ENCODE results near the gene TPGS2.

Gene TPGS2

GRCh38 chr18:36831139-36831538, 2.3 kb upstream of the TPGS2 start:
- Histone ChIP-seq H4K8ac (ENCODE audit: low read depth, low read length) (no peak overlapping the region), H3K4me3 (ENCODE audit: low read depth, low read length) (no peak overlapping the region), H3K36me3 (ENCODE audit: control insufficient read depth in 1 of 2, insufficient read depth in 2 of 2, low read length in 2 of 2) (no peaks in the 10 kb centered on the region), H3K4ac (ENCODE audit: low read depth, low read length) (no peak overlapping the region), H3K79me2 (ENCODE audit: control insufficient read depth, insufficient read depth, low read length, poor library complexity) (peaks cover 7% of the 10 kb centered on the region), H2AFZ (ENCODE audit: insufficient read depth, low read length, poor library complexity) (no peak overlapping the region), H3K4me1 (ENCODE audit: control insufficient read depth in 1 of 2, insufficient read depth in 2 of 2, low read length in 2 of 2) (peaks cover 5% of the 10 kb centered on the region in 2 experiments), H4K91ac (ENCODE audit: low read depth, low read length) (no peak overlapping the region), H3K9ac (ENCODE audit: low read length) (no peak overlapping the region), H3K79me1 (ENCODE audit: low read length) (peaks cover 8% of the 10 kb centered on the region), H3K18ac (ENCODE audit: low read length) (no peak overlapping the region), H3K9me3 (ENCODE audit: insufficient read depth, low read depth, low read length) (no peaks in the 10 kb centered on the region), H3K23ac (ENCODE audit: low read length) (no peak overlapping the region), H3K27me3 (ENCODE audit: insufficient read depth, low read length) (no peaks in the 10 kb centered on the region), H2BK5ac (ENCODE audit: low read depth, low read length, poor library complexity) (no peak overlapping the region), H3K4me2 (ENCODE audit: low read length) (no peak overlapping the region), H3K27ac (ENCODE audit: low read depth, low read length) (no peak overlapping the region), H4K12ac (ENCODE audit: low read depth, low read length) (no peak overlapping the region), H2BK12ac (ENCODE audit: low read length) (no peak overlapping the region), H3K14ac (ENCODE audit: low read length) (no peak overlapping the region), H2AK5ac (ENCODE audit: low read length) (no peak overlapping the region), H2BK120ac (ENCODE audit: insufficient read depth, low read length, poor library complexity) (no peak overlapping the region)
- no CpG with 5 or more reads among the region's 1 CpG for WGBS (ENCODE audit: extremely low coverage, insufficient coverage, insufficient read length)
- DNase-seq: no peak

GRCh38 chr18:36830158-36830495, 1.3 kb upstream of the TPGS2 start:
- no peak overlapping the region for H2BK5ac ChIP-seq (ENCODE audit: low read depth, low read length, poor library complexity)
- no CpG with 5 or more reads among the region's 1 CpG for WGBS (ENCODE audit: extremely low coverage, insufficient coverage, insufficient read length)
- H2AFZ ChIP-seq (ENCODE audit: insufficient read depth, low read length, poor library complexity): no peak overlapping the region

GRCh38 chr18:36829362-36830157, 758 bp upstream of the TPGS2 start:
- H3K4ac ChIP-seq (ENCODE audit: low read depth, low read length): peak overlapping the region; percentile 2
- H3K4me3 ChIP-seq (ENCODE audit: low read depth, low read length): peak overlapping the region; percentile 100
- H2BK120ac ChIP-seq (ENCODE audit: insufficient read depth, low read length, poor library complexity): peak overlapping the region; percentile 52
- H2BK12ac ChIP-seq (ENCODE audit: low read length): no peak overlapping the region
- peak in 1 of 2 donors; percentile 55 for DNase-seq
- H3K9me3 ChIP-seq (ENCODE audit: insufficient read depth, low read depth, low read length): no peaks in the 10 kb centered on the region
- H4K8ac ChIP-seq (ENCODE audit: low read depth, low read length): peak overlapping the region; percentile 35
- H2AK5ac ChIP-seq (ENCODE audit: low read length): no peak overlapping the region
- H3K79me1 ChIP-seq (ENCODE audit: low read length): peaks cover 8% of the 10 kb centered on the region
- H3K4me2 ChIP-seq (ENCODE audit: low read length): peak overlapping the region; percentile 70
- H3K4me1 ChIP-seq (ENCODE audit: control insufficient read depth in 1 of 2, insufficient read depth in 2 of 2, low read length in 2 of 2): peaks cover 5% of the 10 kb centered on the region in 2 experiments
- H2BK5ac ChIP-seq (ENCODE audit: low read depth, low read length, poor library complexity): peak overlapping the region; percentile 22
- H3K27ac ChIP-seq (ENCODE audit: low read depth, low read length): peak overlapping the region; percentile 7
- H2AFZ ChIP-seq (ENCODE audit: insufficient read depth, low read length, poor library complexity): peak overlapping the region; percentile 89
- peak overlapping the region; percentile 10 for H3K9ac ChIP-seq (ENCODE audit: low read length)
- no peaks in the 10 kb centered on the region for H3K27me3 ChIP-seq (ENCODE audit: insufficient read depth, low read length)
- peak overlapping the region; percentile 15 for H3K14ac ChIP-seq (ENCODE audit: low read length)
- no peak overlapping the region for H3K23ac ChIP-seq (ENCODE audit: low read length)
- no CpG with 5 or more reads among the region's 17 CpGs for WGBS (ENCODE audit: extremely low coverage, insufficient coverage, insufficient read length)
- H4K91ac ChIP-seq (ENCODE audit: low read depth, low read length): peak overlapping the region; percentile 58
- H3K36me3 ChIP-seq (ENCODE audit: control insufficient read depth in 1 of 2, insufficient read depth in 2 of 2, low read length in 2 of 2): no peaks in the 10 kb centered on the region
- peak overlapping the region; percentile 5 for H3K18ac ChIP-seq (ENCODE audit: low read length)
- H3K79me2 ChIP-seq (ENCODE audit: control insufficient read depth, insufficient read depth, low read length, poor library complexity): peaks cover 7% of the 10 kb centered on the region
- peak overlapping the region; percentile 65 for H4K12ac ChIP-seq (ENCODE audit: low read depth, low read length)

More at GRCh38 chr18:36830158-36830495, 1.3 kb upstream of the TPGS2 start:
- Histone ChIP-seq H2BK12ac (ENCODE audit: low read length) (no peak overlapping the region), H3K79me1 (ENCODE audit: low read length) (peaks cover 8% of the 10 kb centered on the region), H2BK120ac (ENCODE audit: insufficient read depth, low read length, poor library complexity) (no peak overlapping the region), H3K4me3 (ENCODE audit: low read depth, low read length) (no peak overlapping the region), H3K23ac (ENCODE audit: low read length) (no peak overlapping the region), H3K9ac (ENCODE audit: low read length) (no peak overlapping the region), H2AK5ac (ENCODE audit: low read length) (no peak overlapping the region), H4K8ac (ENCODE audit: low read depth, low read length) (no peak overlapping the region), H3K36me3 (ENCODE audit: control insufficient read depth in 1 of 2, insufficient read depth in 2 of 2, low read length in 2 of 2) (no peaks in the 10 kb centered on the region), H3K4me2 (ENCODE audit: low read length) (no peak overlapping the region), H3K79me2 (ENCODE audit: control insufficient read depth, insufficient read depth, low read length, poor library complexity) (peaks cover 7% of the 10 kb centered on the region), H3K18ac (ENCODE audit: low read length) (no peak overlapping the region), H3K14ac (ENCODE audit: low read length) (no peak overlapping the region), H4K12ac (ENCODE audit: low read depth, low read length) (no peak overlapping the region), H3K27me3 (ENCODE audit: insufficient read depth, low read length) (no peaks in the 10 kb centered on the region), H3K4me1 (ENCODE audit: control insufficient read depth in 1 of 2, insufficient read depth in 2 of 2, low read length in 2 of 2) (peaks cover 5% of the 10 kb centered on the region in 2 experiments), H4K91ac (ENCODE audit: low read depth, low read length) (no peak overlapping the region), H3K27ac (ENCODE audit: low read depth, low read length) (no peak overlapping the region), H3K9me3 (ENCODE audit: insufficient read depth, low read depth, low read length) (no peaks in the 10 kb centered on the region), H3K4ac (ENCODE audit: low read depth, low read length) (no peak overlapping the region)
- DNase-seq: no peak

GRCh38 chr18:36828157-36828629, 609 bp downstream of the TPGS2 start:
- DNase-seq: peak; percentile 21 to 64
- no peak overlapping the region for H2AK5ac ChIP-seq (ENCODE audit: low read length)
- H4K8ac ChIP-seq (ENCODE audit: low read depth, low read length): peak overlapping the region; percentile 61
- peaks cover 5% of the 10 kb centered on the region in 2 experiments for H3K4me1 ChIP-seq (ENCODE audit: control insufficient read depth in 1 of 2, insufficient read depth in 2 of 2, low read length in 2 of 2)
- no peak overlapping the region for H3K23ac ChIP-seq (ENCODE audit: low read length)
- H2BK120ac ChIP-seq (ENCODE audit: insufficient read depth, low read length, poor library complexity): peak overlapping the region; percentile 15
- peak overlapping the region; percentile 70 for H3K4me2 ChIP-seq (ENCODE audit: low read length)
- no peak overlapping the region for H2BK12ac ChIP-seq (ENCODE audit: low read length)
- H3K79me2 ChIP-seq (ENCODE audit: control insufficient read depth, insufficient read depth, low read length, poor library complexity): peaks cover 7% of the 10 kb centered on the region
- H2BK5ac ChIP-seq (ENCODE audit: low read depth, low read length, poor library complexity): peak overlapping the region; percentile 5
- peak overlapping the region; percentile 4 for H4K12ac ChIP-seq (ENCODE audit: low read depth, low read length)
- no peaks in the 10 kb centered on the region for H3K9me3 ChIP-seq (ENCODE audit: insufficient read depth, low read depth, low read length)
- H3K27ac ChIP-seq (ENCODE audit: low read depth, low read length): peak overlapping the region; percentile 4
- peaks cover 0 to under 1% of the 10 kb centered on the region in 2 experiments for H3K36me3 ChIP-seq (ENCODE audit: control insufficient read depth in 1 of 2, insufficient read depth in 2 of 2, low read length in 2 of 2)
- H3K14ac ChIP-seq (ENCODE audit: low read length): peak overlapping the region; percentile 43
- H3K79me1 ChIP-seq (ENCODE audit: low read length): peaks cover 8% of the 10 kb centered on the region
- peak overlapping the region; percentile 13 for H2AFZ ChIP-seq (ENCODE audit: insufficient read depth, low read length, poor library complexity)
- H3K4me3 ChIP-seq (ENCODE audit: low read depth, low read length): peak overlapping the region; percentile 100
- H3K9ac ChIP-seq (ENCODE audit: low read length): peak overlapping the region; percentile 87
- no peaks in the 10 kb centered on the region for H3K27me3 ChIP-seq (ENCODE audit: insufficient read depth, low read length)
- peak overlapping the region; percentile 54 for H3K18ac ChIP-seq (ENCODE audit: low read length)
- no peak overlapping the region for H3K4ac ChIP-seq (ENCODE audit: low read depth, low read length)
- H4K91ac ChIP-seq (ENCODE audit: low read depth, low read length): peak overlapping the region; percentile 49
- WGBS (ENCODE audit: extremely low coverage, insufficient coverage, insufficient read length): no CpG with 5 or more reads among the region's 18 CpGs
